Nephron progenitor cell (in vitro differentiated cells): ENCODE results near the gene RWDD1.

Experiments used
- DNase-seq: peaks from one replicate; pipeline ENCODE4 v3.0.0; 2021
- H3K27ac Mint-ChIP-seq: 2 replicates; pipeline ENCODE4 v1.8.0; 2021; ENCODE audit warnings: mild to moderate bottlenecking, moderate library complexity, mixed read lengths
- H3K27me3 Mint-ChIP-seq: 2 replicates; pipeline ENCODE4 v1.8.0; 2021; ENCODE audit warnings: mild to moderate bottlenecking, low read depth, mixed read lengths; ENCODE audit not compliant: poor library complexity
- H3K36me3 Mint-ChIP-seq: 2 replicates; pipeline ENCODE4 v1.8.0; 2021; ENCODE audit warnings: low read depth, mixed read lengths
- H3K4me1 Mint-ChIP-seq: 2 replicates; pipeline ENCODE4 v1.8.0; 2021; ENCODE audit warnings: mixed read lengths
- H3K4me3 Mint-ChIP-seq: 2 replicates; pipeline ENCODE4 v1.8.0; 2021; ENCODE audit warnings: mild to moderate bottlenecking, moderate library complexity, mixed read lengths
- H3K9me3 Mint-ChIP-seq: 2 replicates; pipeline ENCODE4 v1.8.0; 2021; ENCODE audit warnings: mild to moderate bottlenecking, moderate library complexity, mixed read lengths
- TF ChIP-seq, protein P1 (sequence below): fragments of 200-600 bp; sonication (generic); IDR thresholded peaks from 2 replicates; pipeline ENCODE4 v1.5.0; 2021; ENCODE audit warnings: antibody characterized with exemption

The RWDD1 gene

DNA sequence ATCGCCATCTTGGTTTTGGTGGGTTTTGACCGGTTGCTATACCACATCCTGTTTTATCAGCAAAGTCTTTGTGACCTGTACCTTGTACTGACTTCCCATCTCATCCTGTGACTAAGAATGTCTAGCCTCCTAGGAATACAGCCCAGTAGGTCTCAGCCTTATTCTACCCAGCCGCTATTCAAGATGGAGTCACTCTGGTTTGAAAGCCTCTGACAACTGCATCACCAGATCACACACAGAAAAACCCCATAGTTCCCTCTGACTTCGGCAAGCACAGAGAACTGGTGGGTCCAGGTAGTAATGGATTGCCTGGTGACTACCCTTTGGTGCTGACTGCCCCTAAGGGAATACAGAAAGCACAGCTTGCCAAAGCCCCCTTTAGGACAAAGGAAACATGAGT is 34.6 kb downstream of the RWDD1 start:
- Mint-ChIP-seq H3K9me3 (peaks cover 16% of the 10 kb centered on the region), H3K36me3 (peaks cover 20% of the 10 kb centered on the region), H3K27ac (no peak overlapping the region), H3K4me3 (no peak overlapping the region), H3K4me1 (peaks cover under 1% of the 10 kb centered on the region), H3K27me3 (no peaks in the 10 kb centered on the region)
- TF ChIP-seq, protein P1, sequence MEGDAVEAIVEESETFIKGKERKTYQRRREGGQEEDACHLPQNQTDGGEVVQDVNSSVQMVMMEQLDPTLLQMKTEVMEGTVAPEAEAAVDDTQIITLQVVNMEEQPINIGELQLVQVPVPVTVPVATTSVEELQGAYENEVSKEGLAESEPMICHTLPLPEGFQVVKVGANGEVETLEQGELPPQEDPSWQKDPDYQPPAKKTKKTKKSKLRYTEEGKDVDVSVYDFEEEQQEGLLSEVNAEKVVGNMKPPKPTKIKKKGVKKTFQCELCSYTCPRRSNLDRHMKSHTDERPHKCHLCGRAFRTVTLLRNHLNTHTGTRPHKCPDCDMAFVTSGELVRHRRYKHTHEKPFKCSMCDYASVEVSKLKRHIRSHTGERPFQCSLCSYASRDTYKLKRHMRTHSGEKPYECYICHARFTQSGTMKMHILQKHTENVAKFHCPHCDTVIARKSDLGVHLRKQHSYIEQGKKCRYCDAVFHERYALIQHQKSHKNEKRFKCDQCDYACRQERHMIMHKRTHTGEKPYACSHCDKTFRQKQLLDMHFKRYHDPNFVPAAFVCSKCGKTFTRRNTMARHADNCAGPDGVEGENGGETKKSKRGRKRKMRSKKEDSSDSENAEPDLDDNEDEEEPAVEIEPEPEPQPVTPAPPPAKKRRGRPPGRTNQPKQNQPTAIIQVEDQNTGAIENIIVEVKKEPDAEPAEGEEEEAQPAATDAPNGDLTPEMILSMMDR = no peak
- no peak for DNase-seq

DNA sequence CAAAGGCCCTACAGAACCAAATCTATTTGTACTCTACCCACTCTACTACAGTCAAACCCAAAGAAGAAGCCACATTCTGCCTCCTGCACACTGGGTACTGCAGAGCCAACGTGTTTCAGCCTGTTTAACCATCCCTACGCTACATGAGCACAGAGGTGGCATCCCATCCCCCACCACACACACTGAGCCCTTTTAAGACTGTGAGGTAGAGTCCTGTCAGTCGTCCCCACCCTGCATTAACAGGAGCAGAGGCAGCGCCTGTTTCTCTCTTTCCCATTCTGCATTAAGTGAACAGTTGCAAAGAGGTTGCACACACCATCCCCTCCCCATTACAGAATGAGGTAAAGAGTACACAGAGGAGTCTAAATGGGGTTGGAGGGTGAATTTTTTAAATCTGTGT is 39.8 kb downstream of the RWDD1 start:
- H3K4me1 Mint-ChIP-seq = peaks cover 8% of the 10 kb centered on the region
- DNase-seq = no peak
- H3K36me3 Mint-ChIP-seq = no peaks in the 10 kb centered on the region
- H3K9me3 Mint-ChIP-seq = no peaks in the 10 kb centered on the region
- H3K27me3 Mint-ChIP-seq = peaks cover 9% of the 10 kb centered on the region
- no peak overlapping the region for H3K4me3 Mint-ChIP-seq
- TF ChIP-seq, protein P1 = no peak
- H3K27ac Mint-ChIP-seq = no peak overlapping the region

- TF ChIP-seq, protein P1 = no peak
- Mint-ChIP-seq H3K27me3 (peaks cover 41% of the 10 kb centered on the region), H3K27ac (peak within 1 kb of the TSS; percentile 1), H3K9me3 (no peaks in the 10 kb centered on the region), H3K36me3 (no peaks in the 10 kb centered on the region), H3K4me1 (peaks cover 17% of the 10 kb centered on the region), H3K4me3 (peak within 1 kb of the TSS; percentile 93)
- DNase-seq = peak; percentile 85
Observed at GRCh38 chr6:116615937-116616736, 44.8 kb downstream of the RWDD1 start, which contains the start of gene RSPH4A. Gene RSPH4A (plus strand): TSS chr6:116616479. CDS start chr6:116616624, 145 bp downstream.

DNA sequence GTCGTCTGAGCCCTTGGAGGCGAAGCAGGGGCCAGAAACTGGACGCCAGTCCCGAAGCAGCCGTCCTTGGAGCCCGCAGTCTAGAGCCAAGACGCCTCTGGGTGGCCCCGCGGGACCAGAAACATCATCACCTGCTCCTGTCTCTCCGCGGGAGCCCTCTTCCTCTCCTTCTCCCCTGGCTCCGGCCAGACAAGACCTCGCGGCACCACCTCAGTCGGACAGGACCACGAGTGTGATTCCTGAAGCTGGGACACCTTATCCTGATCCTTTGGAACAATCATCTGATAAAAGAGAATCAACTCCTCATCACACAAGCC is 45.4 kb downstream of the RWDD1 start:
- Mint-ChIP-seq H3K9me3 (no peaks in the 10 kb centered on the region), H3K36me3 (no peaks in the 10 kb centered on the region), H3K4me3 (peak overlapping the region; percentile 93), H3K27ac (no peak overlapping the region), H3K27me3 (peaks cover 44% of the 10 kb centered on the region), H3K4me1 (peaks cover 15% of the 10 kb centered on the region)
- DNase-seq = peak; percentile 42
- TF ChIP-seq, protein P1 = no peak

DNA sequence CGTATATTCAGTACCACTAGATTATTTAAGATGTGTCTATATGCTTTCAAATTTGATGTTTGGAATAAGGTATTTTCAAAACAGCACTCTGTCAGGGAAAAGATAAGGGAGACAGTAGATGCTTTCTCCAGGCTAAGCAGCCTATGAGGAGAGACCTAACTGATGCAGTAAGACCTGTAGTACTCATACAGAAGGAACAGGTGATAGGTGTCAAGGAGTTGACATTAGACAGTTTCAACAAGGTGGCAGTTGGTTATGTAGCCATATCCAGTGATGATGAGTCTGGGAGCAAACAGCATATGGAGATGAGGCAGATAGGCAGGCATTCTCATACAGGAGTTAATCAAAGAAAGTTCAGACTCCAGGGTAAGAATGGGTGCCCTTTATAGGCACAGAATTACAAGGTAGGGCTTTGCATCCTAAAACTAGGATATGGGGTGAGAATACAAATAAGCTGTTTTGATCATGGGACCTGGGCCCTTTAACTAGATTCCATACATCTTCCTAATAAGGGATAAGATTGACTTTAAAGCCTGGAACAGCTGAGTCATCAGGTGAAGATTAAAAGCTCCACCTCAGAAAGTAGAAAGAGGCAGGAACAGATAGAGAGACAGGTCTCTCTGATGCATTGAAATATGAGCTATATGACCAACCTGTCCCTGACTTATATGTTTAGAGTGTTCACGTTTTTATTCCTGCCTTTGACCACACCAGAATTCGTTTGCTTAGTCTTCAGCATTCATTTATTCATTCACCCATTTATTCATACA is 52.9 kb downstream of the RWDD1 start:
- Mint-ChIP-seq H3K4me3 (no peak overlapping the region), H3K27ac (no peak overlapping the region), H3K9me3 (no peaks in the 10 kb centered on the region), H3K4me1 (no peaks in the 10 kb centered on the region), H3K36me3 (no peaks in the 10 kb centered on the region), H3K27me3 (peaks cover 21% of the 10 kb centered on the region)
- TF ChIP-seq, protein P1 = no peak
- DNase-seq = no peak
